ENCODE data around the gene AGRN.

DNA sequence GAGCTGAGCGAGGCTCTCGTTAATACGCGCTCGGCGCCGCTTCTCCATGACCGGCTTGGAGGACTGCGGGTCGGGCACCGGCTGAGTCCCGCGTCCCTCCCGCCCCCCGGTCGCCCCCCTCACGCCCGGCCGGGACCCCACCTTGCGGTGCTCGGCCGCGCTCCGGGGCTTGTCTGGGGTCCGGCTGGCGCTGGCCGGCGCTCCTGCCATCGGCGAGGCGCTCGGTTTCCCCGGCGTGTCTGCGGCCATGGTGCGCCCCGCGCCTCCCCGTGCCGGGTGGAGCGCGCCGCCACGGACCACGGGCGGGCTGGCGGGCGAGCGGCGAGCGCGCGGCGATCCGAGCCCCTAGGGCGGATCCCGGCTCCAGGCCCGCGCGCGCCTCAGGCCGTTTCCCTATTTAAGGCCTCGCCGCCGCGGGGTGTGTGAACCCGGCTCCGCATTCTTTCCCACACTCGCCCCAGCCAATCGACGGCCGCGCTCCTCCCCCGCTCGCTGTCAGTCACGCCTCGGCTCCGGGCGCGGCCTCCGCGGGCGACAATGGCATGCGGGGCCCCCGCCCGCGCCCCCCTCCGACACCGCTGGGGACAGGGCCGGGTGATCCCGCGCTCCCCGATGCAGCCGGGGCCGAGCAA lies 20.1 kb upstream of the AGRN start, which contains the start of gene HES4:
- TF ChIP-seq, protein P1, sequence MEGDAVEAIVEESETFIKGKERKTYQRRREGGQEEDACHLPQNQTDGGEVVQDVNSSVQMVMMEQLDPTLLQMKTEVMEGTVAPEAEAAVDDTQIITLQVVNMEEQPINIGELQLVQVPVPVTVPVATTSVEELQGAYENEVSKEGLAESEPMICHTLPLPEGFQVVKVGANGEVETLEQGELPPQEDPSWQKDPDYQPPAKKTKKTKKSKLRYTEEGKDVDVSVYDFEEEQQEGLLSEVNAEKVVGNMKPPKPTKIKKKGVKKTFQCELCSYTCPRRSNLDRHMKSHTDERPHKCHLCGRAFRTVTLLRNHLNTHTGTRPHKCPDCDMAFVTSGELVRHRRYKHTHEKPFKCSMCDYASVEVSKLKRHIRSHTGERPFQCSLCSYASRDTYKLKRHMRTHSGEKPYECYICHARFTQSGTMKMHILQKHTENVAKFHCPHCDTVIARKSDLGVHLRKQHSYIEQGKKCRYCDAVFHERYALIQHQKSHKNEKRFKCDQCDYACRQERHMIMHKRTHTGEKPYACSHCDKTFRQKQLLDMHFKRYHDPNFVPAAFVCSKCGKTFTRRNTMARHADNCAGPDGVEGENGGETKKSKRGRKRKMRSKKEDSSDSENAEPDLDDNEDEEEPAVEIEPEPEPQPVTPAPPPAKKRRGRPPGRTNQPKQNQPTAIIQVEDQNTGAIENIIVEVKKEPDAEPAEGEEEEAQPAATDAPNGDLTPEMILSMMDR (IDR thresholded peaks at IDR 0.05), result no peak
- peak; percentile 26 for TF ChIP-seq POLR2A (IDR thresholded peaks at IDR 0.05; ENCODE audit: low read depth)
- TF ChIP-seq POLR2AphosphoS5 (IDR thresholded peaks at IDR 0.05), result peak; percentile 79 to 88
- TF ChIP-seq EP300 (IDR thresholded peaks at IDR 0.05), result no peak

Measured in esophagus muscularis mucosa (tissue), 4 donors.